ENCODE measurements around the gene IKZF1.

The IKZF1 gene

DNA sequence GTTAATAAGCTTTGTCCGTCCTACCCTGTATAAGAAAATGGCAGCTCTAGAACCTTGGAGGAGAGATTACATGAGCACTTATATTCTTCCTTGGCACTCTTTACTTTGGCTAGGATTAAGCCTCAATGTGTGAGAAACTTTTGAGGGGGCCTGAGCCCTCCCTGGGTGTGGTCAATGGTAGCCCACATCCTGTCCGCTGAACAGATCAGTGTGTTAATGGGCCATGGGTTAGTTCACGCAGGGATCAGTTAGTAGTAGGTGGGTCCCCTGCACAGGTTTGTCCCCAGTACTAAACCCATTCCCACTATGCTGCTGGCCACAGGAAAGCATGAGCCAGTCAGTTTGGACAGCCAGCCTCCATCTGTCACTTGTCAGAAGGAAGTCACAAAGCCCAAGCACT is 20.2 kb upstream of the IKZF1 start:
- Histone ChIP-seq H3K9ac (ENCODE audit: low read depth, low read length, poor library complexity, severe bottlenecking) (peak overlapping the region; percentile 14), H3K79me2 (ENCODE audit: insufficient read depth, low read length) (no peaks in the 10 kb centered on the region), H3K36me3 (ENCODE audit: insufficient read depth, low read length) (no peaks in the 10 kb centered on the region), H4K20me1 (ENCODE audit: insufficient read depth, low read length, poor library complexity, severe bottlenecking) (no peaks in the 10 kb centered on the region), H3K9me3 (ENCODE audit: insufficient read depth, low read depth, low read length) (no peaks in the 10 kb centered on the region), H3K27me3 (ENCODE audit: insufficient read depth, low read length, poor library complexity, severe bottlenecking) (no peaks in the 10 kb centered on the region), H3K4me2 (ENCODE audit: low read depth, low read length, poor library complexity, severe bottlenecking) (peak overlapping the region; percentile 45), H3K4me1 (ENCODE audit: insufficient read depth, low read length, poor library complexity, severe bottlenecking) (peaks cover 47% of the 10 kb centered on the region), H3F3A (ENCODE audit: low read depth) (0 out of 2 replicates have a peak, but pooled peaks cover 2% of the 10 kb centered on the region), H3K4me3 (ENCODE audit: low read length, poor library complexity, severe bottlenecking) (peak overlapping the region; percentile 23), H3K9me2 (replicated peaks; ENCODE audit: low read depth, low read length) (no peaks in the 10 kb centered on the region), H2AFZ (ENCODE audit: low read length) (no peak overlapping the region)
- TF ChIP-seq EZH2phosphoT487 (IDR thresholded peaks at IDR 0.05; ENCODE audit: borderline replicate concordance) = no peak
- TF ChIP-seq, protein P1, sequence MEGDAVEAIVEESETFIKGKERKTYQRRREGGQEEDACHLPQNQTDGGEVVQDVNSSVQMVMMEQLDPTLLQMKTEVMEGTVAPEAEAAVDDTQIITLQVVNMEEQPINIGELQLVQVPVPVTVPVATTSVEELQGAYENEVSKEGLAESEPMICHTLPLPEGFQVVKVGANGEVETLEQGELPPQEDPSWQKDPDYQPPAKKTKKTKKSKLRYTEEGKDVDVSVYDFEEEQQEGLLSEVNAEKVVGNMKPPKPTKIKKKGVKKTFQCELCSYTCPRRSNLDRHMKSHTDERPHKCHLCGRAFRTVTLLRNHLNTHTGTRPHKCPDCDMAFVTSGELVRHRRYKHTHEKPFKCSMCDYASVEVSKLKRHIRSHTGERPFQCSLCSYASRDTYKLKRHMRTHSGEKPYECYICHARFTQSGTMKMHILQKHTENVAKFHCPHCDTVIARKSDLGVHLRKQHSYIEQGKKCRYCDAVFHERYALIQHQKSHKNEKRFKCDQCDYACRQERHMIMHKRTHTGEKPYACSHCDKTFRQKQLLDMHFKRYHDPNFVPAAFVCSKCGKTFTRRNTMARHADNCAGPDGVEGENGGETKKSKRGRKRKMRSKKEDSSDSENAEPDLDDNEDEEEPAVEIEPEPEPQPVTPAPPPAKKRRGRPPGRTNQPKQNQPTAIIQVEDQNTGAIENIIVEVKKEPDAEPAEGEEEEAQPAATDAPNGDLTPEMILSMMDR (conservative IDR thresholded peaks at IDR 0.05; ENCODE audit: low read length) = no peak

DNA sequence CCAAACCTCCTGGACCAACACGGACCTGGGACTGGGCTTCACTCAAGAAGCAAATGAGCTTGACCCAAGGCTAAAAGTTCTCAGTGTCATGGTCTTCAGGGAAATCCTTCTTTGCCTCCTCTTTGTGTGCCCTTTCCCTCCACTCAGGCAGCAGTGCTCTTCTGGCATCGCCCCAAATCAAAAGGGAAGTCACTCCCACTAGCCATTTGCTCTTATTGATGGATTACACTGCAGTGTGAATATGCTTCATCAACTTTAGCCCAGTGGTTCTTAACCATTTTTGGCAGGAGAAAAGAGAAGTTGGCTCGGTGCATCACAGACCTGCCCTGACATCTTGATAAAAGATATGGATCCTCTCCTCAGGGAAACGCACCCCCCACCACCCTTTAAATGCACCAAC is 19.2 kb upstream of the IKZF1 start:
- 0 out of 2 replicates have a peak, but pooled peaks cover 2% of the 10 kb centered on the region for H3F3A ChIP-seq (ENCODE audit: low read depth)
- no peak for TF ChIP-seq EZH2phosphoT487 (IDR thresholded peaks at IDR 0.05; ENCODE audit: borderline replicate concordance)
- TF ChIP-seq, protein P1 (conservative IDR thresholded peaks at IDR 0.05; ENCODE audit: low read length) = no peak
- H3K27me3 ChIP-seq (ENCODE audit: insufficient read depth, low read length, poor library complexity, severe bottlenecking) = no peaks in the 10 kb centered on the region
- H3K36me3 ChIP-seq (ENCODE audit: insufficient read depth, low read length) = no peaks in the 10 kb centered on the region
- no peak overlapping the region for H3K9ac ChIP-seq (ENCODE audit: low read depth, low read length, poor library complexity, severe bottlenecking)
- H4K20me1 ChIP-seq (ENCODE audit: insufficient read depth, low read length, poor library complexity, severe bottlenecking) = no peaks in the 10 kb centered on the region
- 0 out of 2 replicates have a peak overlapping the region, but pooled peaks have one; percentile 8 for H2AFZ ChIP-seq (ENCODE audit: low read length)
- no peaks in the 10 kb centered on the region for H3K9me3 ChIP-seq (ENCODE audit: insufficient read depth, low read depth, low read length)
- H3K4me3 ChIP-seq (ENCODE audit: low read length, poor library complexity, severe bottlenecking) = no peak overlapping the region
- H3K9me2 ChIP-seq (replicated peaks; ENCODE audit: low read depth, low read length) = no peaks in the 10 kb centered on the region
- H3K79me2 ChIP-seq (ENCODE audit: insufficient read depth, low read length) = no peaks in the 10 kb centered on the region
- peak overlapping the region; percentile 45 for H3K4me2 ChIP-seq (ENCODE audit: low read depth, low read length, poor library complexity, severe bottlenecking)
- H3K4me1 ChIP-seq (ENCODE audit: insufficient read depth, low read length, poor library complexity, severe bottlenecking) = peaks cover 47% of the 10 kb centered on the region

DNA sequence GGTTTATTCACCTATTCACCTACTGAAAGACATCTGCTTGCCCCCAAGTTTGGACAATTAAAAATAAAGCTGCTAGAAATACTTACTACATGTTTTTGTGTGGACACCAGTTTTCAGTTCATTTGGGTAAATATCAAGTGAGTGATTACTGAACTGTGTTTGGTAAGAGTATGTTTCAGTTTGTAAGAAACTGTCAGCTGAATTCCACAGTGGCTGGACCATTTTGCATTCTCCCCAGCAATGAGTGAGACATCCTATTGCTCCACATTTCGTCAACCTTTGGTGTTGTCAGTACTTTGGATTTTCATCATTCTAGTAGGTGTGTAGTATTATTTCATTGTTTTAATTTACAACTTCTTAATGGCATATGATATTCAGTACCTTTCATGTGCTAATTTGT is 17.4 kb upstream of the IKZF1 start:
- Histone ChIP-seq H3K4me2 (ENCODE audit: low read depth, low read length, poor library complexity, severe bottlenecking) (no peak overlapping the region), H3K36me3 (ENCODE audit: insufficient read depth, low read length) (no peaks in the 10 kb centered on the region), H3K9me3 (ENCODE audit: insufficient read depth, low read depth, low read length) (no peaks in the 10 kb centered on the region), H4K20me1 (ENCODE audit: insufficient read depth, low read length, poor library complexity, severe bottlenecking) (no peaks in the 10 kb centered on the region), H3K9ac (ENCODE audit: low read depth, low read length, poor library complexity, severe bottlenecking) (no peak overlapping the region), H3K4me3 (ENCODE audit: low read length, poor library complexity, severe bottlenecking) (no peak overlapping the region), H3F3A (ENCODE audit: low read depth) (0 out of 2 replicates have a peak, but pooled peaks cover 2% of the 10 kb centered on the region), H3K27me3 (ENCODE audit: insufficient read depth, low read length, poor library complexity, severe bottlenecking) (no peaks in the 10 kb centered on the region), H2AFZ (ENCODE audit: low read length) (no peak overlapping the region), H3K4me1 (ENCODE audit: insufficient read depth, low read length, poor library complexity, severe bottlenecking) (peaks cover 33% of the 10 kb centered on the region), H3K79me2 (ENCODE audit: insufficient read depth, low read length) (no peaks in the 10 kb centered on the region), H3K9me2 (replicated peaks; ENCODE audit: low read depth, low read length) (no peaks in the 10 kb centered on the region)
- TF ChIP-seq EZH2phosphoT487 (IDR thresholded peaks at IDR 0.05; ENCODE audit: borderline replicate concordance) = no peak
- TF ChIP-seq, protein P1 (conservative IDR thresholded peaks at IDR 0.05; ENCODE audit: low read length) = no peak

All from Loucy (cell line).